Activated T-cell treated with anti-CD3 and anti-CD28 coated beads, Interleukin-2, amount 50 U/mL, for 72 hours (primary cell): ENCODE measurements around the gene DOCK6. TPM values are rescaled to one million over a fixed set of nuclear protein-coding genes. Genes with fewer than 3 reads are reported as not detected.
A peak's percentile ranks its signal among the peaks of the same experiment; 100 is the strongest.

Source experiments
- ATAC-seq, 2 donors: fragments of 150-1000 bp; cut with Tn5 transposase; replicated peaks in 1 of 2; 2 replicates each; pipeline ENCODE4 v1.10.0; 2021; ENCODE audit warnings: moderate library complexity in 2 of 2, mild to moderate bottlenecking in 1 of 2
- DNase-seq, 2 donors: peaks; one replicate each; pipeline ENCODE4 v3.0.0; 2021 to 2022; ENCODE audit warnings: mixed read lengths in 1 of 2
- H3K27ac Mint-ChIP-seq: one replicate; pipeline ENCODE4 v1.8.0; 2022; ENCODE audit warnings: mild to moderate bottlenecking, moderate library complexity, mixed read lengths
- H3K27me3 Mint-ChIP-seq: one replicate; pipeline ENCODE4 v1.8.0; 2022; ENCODE audit warnings: low read depth, mixed read lengths
- H3K36me3 Mint-ChIP-seq, 2 donors: one replicate each; pipeline ENCODE4 v1.8.0; 2022; ENCODE audit warnings: mixed read lengths in 2 of 2, mild to moderate bottlenecking in 1 of 2; ENCODE audit not compliant: insufficient read depth in 2 of 2
- H3K4me1 Mint-ChIP-seq: one replicate; pipeline ENCODE4 v1.8.0; 2022; ENCODE audit warnings: low read depth, mixed read lengths
- H3K4me3 Mint-ChIP-seq, 2 donors: one replicate each; pipeline ENCODE4 v1.8.0; 2022; ENCODE audit warnings: mild to moderate bottlenecking in 2 of 2, mixed read lengths in 2 of 2, moderate library complexity in 2 of 2
- H3K9me3 Mint-ChIP-seq, 2 donors: one replicate each; pipeline ENCODE4 v1.8.0; 2022; ENCODE audit warnings: mixed read lengths in 2 of 2
- total RNA-seq, 2 donors: library from RNA; stranded (reverse); gene quantifications; one replicate each; pipeline ENCODE4 v1.2.3, GENCODE V29; 2022

The DOCK6 gene
- total RNA-seq, 2 donors from 2014 or later: 8.4 to 9.1 TPM

DNA sequence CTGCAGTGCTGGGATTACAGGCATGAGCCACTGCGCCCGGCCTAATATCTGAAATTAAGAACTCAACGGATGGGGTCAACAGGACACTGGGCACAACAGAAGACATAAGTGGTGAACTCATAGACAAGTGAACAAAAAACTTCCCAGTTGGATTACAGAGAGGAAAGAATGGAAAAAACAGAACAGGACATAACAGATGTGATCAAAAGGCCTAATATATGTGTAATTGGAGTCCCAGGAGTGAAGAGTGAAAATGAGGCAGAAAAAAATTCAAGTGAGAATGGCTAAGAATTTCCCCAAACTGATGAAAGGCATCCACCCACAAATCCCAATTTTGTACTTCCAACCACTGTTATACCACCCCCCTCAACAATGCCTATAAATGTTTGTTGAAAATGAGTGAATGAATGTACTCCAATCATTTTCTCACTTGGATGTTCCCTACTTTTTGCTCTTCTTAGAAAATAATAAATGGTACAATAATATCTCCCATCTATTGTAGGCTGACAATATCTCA, 41.2 kb downstream of the DOCK6 start:
- peaks cover 8% of the 10 kb centered on the region in 2 donors for H3K36me3 Mint-ChIP-seq
- H3K4me3 Mint-ChIP-seq: no peak overlapping the region
- ATAC-seq: no peak
- H3K27ac Mint-ChIP-seq: no peak overlapping the region
- no peak for DNase-seq
- H3K9me3 Mint-ChIP-seq: peaks cover 10% of the 10 kb centered on the region in 2 donors
- no peaks in the 10 kb centered on the region for H3K27me3 Mint-ChIP-seq
- no peaks in the 10 kb centered on the region for H3K4me1 Mint-ChIP-seq

DNA sequence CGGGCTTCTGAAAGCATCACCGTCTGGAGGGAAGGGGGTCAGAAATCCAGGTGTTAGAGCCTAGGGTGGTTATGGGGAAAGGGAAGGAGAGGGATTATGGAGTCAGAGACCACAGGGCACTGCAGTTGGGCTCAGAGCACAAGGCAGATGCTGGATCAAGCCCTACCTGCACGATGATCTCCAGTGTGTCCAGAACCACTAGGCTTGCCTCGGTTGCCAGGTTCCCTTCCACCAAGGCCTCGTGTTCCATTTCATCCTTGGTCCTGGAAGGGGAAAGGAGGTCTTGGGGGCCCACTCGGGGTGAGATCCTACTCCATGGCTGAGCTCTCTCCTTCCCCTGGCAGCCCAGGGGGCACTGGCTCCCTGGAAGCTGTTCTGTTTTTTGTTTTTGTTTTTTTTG, 47.9 kb downstream of the DOCK6 start:
- ATAC-seq (no peak), DNase-seq (no peak)
- H3K27ac Mint-ChIP-seq: no peak overlapping the region
- no peak overlapping the region for H3K4me3 Mint-ChIP-seq
- H3K36me3 Mint-ChIP-seq: peaks cover 3 to 5% of the 10 kb centered on the region in 2 donors
- H3K4me1 Mint-ChIP-seq: no peaks in the 10 kb centered on the region
- H3K27me3 Mint-ChIP-seq: no peaks in the 10 kb centered on the region
- peaks cover 11 to 15% of the 10 kb centered on the region in 2 donors for H3K9me3 Mint-ChIP-seq

DNA sequence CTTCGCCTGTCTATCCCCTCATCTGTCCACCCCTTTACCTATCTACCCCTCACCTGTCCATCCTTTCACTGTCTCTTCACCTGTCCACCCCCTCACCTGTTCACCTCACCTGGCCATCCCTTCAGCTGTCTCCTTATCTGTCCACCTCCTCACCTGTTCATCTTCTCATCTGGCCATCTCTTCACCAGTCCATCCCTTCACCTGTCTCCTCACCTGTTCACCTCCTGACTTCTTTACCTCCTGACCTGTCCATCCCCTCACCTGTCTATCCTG, 51.7 kb downstream of the DOCK6 start:
- peaks cover 5 to 6% of the 10 kb centered on the region in 2 donors for H3K36me3 Mint-ChIP-seq
- DNase-seq (no peak), ATAC-seq (no peak)
- H3K4me3 Mint-ChIP-seq: no peak overlapping the region
- H3K27me3 Mint-ChIP-seq: no peaks in the 10 kb centered on the region
- H3K27ac Mint-ChIP-seq: no peak overlapping the region
- no peaks in the 10 kb centered on the region for H3K4me1 Mint-ChIP-seq
- peaks cover 11 to 15% of the 10 kb centered on the region in 2 donors for H3K9me3 Mint-ChIP-seq

DNA sequence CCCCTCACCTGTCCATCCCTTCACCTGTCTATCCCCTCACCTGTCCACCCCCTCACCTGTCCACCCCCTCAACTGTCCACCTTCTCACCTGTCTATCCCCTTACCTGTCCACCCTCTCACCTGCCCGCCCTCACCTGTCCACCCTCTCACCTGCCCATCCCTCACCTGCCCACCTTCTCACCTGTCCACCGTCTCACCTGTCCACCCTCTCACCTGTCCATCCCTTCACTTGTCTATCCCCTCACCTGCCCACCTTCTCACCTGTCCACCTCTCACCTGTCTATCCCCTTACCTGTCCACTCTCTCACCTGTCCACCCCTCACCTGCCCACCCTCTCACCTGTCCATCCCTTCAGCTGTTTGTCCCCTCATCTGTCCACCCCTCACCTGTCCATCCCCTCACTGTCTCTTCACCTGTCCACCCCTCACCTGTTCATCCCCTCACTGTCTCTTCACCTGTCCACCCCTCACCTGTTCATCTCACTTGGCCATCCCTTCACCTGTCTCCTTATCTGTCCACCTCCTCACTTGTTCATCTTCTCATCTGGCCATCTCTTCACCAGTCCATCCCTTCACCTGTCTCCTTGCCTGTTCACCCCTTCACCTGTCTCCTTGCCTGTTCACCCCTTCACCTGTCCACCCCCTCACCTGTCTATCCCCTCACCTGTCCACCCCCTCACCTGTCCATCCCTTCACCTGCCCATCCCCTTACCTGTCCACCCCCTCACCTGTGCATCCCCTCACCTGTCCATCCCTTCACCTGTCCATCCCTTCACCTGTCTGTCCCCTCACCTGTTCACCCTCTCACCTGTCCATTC, 52.3 kb downstream of the DOCK6 start:
- H3K27me3 Mint-ChIP-seq: no peaks in the 10 kb centered on the region
- no peak for ATAC-seq
- peaks cover under 1% of the 10 kb centered on the region for H3K4me1 Mint-ChIP-seq
- H3K27ac Mint-ChIP-seq: peak overlapping the region; percentile 56
- no peak overlapping the region for H3K4me3 Mint-ChIP-seq
- H3K9me3 Mint-ChIP-seq: peaks cover 11 to 15% of the 10 kb centered on the region in 2 donors
- no peak for DNase-seq
- peaks cover 5 to 6% of the 10 kb centered on the region in 2 donors for H3K36me3 Mint-ChIP-seq

DNA sequence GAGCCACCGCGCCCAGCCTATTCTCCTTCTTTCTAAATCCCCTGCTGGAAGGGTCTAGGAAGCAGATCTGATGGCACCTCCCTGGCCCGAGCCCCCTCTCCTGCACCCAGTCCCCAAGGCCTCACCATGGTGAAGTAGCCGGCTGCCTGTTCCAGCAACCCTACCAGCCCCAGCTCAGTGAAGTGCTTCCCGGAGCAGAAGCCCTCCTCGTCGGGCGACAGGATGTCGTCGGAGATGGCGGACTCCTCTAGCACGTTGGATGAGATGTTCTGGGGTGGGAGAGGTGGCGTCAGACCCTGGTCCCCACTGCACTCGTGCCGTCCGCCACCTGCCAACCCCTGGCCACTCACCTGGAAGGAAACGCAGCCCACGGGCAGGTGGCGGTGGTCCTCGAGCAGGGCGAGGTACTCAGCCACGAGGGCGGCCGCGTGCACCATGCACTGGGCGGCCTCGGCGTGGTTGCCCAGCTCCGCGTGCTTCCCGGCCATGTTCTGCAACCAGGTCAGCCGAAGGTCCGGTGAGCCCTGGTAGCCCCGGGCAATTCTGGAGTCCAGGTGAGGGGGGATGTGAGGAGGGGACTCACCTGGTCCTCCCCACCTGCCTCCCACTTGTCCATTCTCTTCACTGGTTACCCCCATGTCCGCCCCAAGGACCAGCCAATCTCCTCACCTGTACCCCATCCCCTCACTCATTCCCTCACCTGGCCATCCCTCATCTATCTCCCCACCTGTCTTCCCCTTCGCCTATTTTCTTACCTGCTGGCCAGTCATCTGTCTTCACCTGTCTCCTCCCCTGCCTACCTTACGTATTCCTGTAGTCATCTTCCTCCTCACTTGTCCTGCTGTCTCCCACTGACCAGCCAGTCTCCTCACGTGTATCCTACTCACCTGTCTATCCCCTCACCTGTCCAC, 53.5 kb downstream of the DOCK6 start:
- peaks cover 5 to 6% of the 10 kb centered on the region in 2 donors for H3K36me3 Mint-ChIP-seq
- no peak overlapping the region for H3K27ac Mint-ChIP-seq
- ATAC-seq (peak in 1 of 2 donors; percentile 49), DNase-seq (no peak)
- peaks cover 10% of the 10 kb centered on the region for H3K4me1 Mint-ChIP-seq
- H3K27me3 Mint-ChIP-seq: no peaks in the 10 kb centered on the region
- peaks cover 11 to 15% of the 10 kb centered on the region in 2 donors for H3K9me3 Mint-ChIP-seq
- no peak overlapping the region for H3K4me3 Mint-ChIP-seq

DNA sequence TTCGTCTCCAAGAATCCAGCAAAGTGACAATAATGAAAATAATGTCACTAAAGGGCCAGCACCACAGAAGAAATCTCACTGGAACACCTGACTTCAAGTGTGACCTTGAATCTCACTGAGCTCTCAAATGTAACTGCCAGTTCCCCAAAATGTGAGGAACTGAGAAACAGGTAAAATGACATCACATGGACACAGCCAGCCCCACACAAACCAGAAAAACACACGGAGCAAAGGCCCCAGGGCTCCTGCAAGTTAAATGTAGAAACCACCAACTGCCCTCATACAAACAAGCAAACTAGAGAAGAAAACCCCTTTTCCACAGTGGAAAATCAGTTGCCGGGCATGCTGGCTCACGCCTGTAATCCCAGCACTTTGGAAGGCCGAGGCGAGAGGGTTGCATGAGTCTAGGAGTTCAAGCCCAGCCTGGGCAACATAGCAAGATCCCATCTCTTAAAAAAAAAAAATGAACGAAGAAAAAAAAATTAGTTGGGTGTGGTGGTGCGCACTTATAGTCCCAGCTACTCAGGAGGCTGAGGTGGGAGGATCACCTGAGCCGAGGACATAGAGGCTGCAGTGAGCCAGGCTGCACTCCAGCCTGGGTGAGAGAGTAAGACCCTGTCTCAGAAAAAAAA, 56.3 kb downstream of the DOCK6 start:
- Mint-ChIP-seq H3K4me3 (no peak overlapping the region), H3K27me3 (no peaks in the 10 kb centered on the region), H3K9me3 (peaks cover 10 to 12% of the 10 kb centered on the region in 2 donors), H3K36me3 (peaks cover 5 to 6% of the 10 kb centered on the region in 2 donors), H3K27ac (no peak overlapping the region), H3K4me1 (peaks cover 10% of the 10 kb centered on the region)
- ATAC-seq: no peak
- DNase-seq: no peak

DNA sequence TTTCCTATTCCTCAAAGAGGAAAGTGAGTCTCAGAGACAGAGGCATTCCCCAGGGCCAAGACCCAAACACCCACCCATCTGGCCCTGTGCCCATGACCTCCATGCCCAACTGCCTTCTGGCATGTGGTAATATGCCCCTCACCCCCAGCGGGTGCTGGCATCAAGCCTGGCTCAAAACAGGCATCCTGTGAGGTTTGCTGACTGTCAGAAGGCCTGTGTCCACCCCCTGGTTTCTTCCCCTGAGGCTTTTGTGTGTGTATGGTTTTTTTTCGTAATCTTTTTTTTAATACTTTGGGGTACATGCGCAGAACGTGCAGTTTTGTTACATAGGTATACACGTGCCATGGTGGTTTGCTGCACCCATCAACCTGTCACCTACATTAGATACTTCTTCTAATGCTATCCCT, 57.4 kb downstream of the DOCK6 start:
- DNase-seq: peak in 1 of 2 donors; percentile 10
- peaks cover 0 to 2% of the 10 kb centered on the region in 2 donors for H3K9me3 Mint-ChIP-seq
- H3K4me1 Mint-ChIP-seq: peaks cover 10% of the 10 kb centered on the region
- H3K27me3 Mint-ChIP-seq: no peaks in the 10 kb centered on the region
- peaks cover 0 to 3% of the 10 kb centered on the region in 2 donors for H3K36me3 Mint-ChIP-seq
- no peak overlapping the region for H3K4me3 Mint-ChIP-seq
- no peak for ATAC-seq
- no peak overlapping the region for H3K27ac Mint-ChIP-seq

DNA sequence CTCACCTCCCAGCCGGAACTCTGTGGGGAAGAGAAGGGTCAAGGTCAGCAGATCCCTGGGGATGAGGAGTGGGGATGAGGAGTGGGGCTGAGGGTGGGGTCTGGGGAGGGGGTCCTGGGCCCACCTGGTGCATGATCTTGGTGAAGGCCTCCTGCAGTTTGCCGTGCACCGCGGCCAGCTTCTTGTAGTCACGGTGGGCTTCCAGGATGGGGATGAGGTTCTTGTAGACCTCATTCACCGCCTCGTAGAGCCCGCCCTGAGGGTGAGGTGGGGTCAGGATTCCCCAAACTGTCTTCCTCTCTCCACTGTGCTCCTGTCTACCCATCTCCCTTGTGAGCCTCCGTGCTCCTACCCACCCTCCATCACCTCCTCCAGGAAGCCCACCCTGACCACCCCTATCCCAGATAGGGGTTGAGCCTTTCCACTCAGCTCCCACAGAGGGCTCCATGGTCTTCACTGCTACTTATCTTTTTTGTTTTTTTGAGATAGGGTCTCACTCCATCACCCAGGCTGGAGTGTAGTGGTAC, 58.2 kb downstream of the DOCK6 start:
- no peak overlapping the region for H3K27ac Mint-ChIP-seq
- no peaks in the 10 kb centered on the region for H3K9me3 Mint-ChIP-seq
- H3K36me3 Mint-ChIP-seq: peaks cover 0 to 2% of the 10 kb centered on the region in 2 donors
- no peak for DNase-seq
- H3K4me1 Mint-ChIP-seq: peaks cover 10% of the 10 kb centered on the region
- no peak for ATAC-seq
- no peak overlapping the region for H3K4me3 Mint-ChIP-seq
- H3K27me3 Mint-ChIP-seq: no peaks in the 10 kb centered on the region

DNA sequence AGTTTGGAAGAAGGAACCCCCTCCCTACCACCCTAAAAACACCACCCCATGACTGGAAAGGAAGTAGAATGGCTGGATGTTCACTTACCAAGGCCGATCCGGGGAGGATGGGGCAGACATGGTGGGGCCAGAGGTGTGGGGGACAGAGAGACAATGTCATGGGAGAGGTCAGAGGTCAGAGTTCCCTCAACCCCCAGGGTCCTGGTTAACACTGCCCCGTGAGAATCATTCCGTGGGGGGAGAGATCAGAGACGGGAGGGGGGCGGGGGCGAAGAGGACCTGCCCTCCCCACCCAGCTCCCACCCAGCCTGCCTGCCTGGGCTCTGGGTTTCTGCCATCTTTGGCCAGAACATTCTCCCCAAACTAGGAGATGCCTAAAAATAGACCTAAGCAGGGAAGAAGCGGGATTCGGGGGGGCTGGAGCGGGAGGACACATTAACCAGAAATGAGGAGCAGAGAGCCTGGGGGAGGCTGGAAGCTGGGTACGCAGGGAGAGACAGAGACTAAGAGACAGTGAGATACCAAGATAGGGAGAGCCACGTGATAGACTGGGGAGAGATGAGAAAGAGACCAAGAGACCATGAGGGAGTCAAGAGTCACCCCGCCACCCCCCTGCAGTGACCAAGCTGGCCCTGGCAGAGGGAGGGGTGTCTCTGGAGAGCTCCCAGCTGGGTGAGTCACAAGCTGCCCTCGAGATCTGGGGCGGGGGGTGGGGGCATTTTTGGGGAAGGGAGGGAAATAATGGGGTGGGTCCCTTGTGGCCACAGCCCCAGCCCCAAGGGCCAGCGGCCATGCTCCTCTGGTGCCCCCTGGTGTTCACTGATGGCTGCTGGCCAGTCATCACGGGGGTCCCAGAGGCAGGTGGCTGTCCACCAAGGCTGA, 58.9 kb downstream of the DOCK6 start:
- Mint-ChIP-seq H3K27me3 (no peaks in the 10 kb centered on the region), H3K27ac (no peak overlapping the region), H3K4me3 (no peak overlapping the region), H3K4me1 (peaks cover 10% of the 10 kb centered on the region), H3K36me3 (no peaks in the 10 kb centered on the region), H3K9me3 (no peaks in the 10 kb centered on the region)
- ATAC-seq: peak; percentile 56 to 65
- DNase-seq: peak; percentile 54 to 57

DNA sequence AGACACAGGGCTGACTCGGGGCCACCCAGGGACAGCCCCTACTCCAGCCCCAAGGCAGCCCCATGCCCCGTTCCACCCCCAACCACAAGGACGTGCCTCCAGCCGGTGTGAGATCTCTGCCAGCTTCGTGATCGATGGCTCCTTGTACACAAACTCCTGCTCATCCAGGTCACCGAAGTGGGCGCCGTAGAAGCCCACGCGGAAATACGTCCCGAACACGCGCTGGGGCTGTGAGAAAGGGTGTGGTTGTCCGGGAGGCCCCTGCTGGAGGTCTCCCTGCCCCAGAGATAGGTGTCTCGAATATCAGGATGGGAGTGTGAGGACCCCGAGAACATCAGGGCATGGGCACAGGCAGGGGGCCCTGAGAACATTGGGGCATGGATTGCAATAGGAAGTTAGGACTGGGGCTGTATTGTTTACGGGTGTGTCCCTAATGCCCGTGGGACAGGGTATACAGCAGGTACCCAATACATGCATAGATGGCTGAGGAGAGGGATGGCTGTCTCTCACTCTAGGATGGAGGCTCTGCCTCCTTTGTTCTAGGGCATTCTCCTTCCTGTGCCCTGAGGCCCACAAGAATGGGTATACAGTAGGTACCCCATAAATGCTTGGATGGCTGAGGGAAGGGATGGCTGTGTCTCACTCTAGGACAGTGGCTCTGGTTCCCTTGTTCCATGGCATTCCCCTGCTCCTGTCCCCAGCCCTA, 59.7 kb downstream of the DOCK6 start:
- no peaks in the 10 kb centered on the region for H3K27me3 Mint-ChIP-seq
- ATAC-seq (no peak), DNase-seq (no peak)
- H3K4me3 Mint-ChIP-seq: no peak overlapping the region
- H3K4me1 Mint-ChIP-seq: peaks cover 10% of the 10 kb centered on the region
- no peak overlapping the region for H3K27ac Mint-ChIP-seq
- no peaks in the 10 kb centered on the region for H3K9me3 Mint-ChIP-seq
- H3K36me3 Mint-ChIP-seq: no peaks in the 10 kb centered on the region

DNA sequence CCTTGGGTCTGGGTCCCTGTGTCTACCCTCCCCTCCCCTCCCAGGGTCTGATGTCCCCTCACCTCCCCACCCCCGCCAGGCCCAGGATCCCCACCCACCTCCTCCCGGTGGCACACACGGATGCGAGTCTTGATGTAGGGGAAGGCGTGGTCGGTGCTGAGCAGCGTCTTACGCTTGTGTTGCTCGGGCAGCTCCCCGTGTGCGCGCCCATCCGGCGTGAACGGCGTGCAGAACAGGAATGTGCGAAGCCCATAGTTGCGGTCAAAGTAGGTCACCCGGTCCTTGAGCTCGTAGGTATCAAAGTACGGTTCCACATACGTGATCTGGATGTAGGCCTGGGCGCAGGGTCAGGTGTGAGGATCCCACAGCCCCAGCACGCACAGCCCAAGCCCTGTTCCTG, 60.5 kb downstream of the DOCK6 start:
- H3K4me3 Mint-ChIP-seq: no peak overlapping the region
- no peaks in the 10 kb centered on the region for H3K36me3 Mint-ChIP-seq
- no peaks in the 10 kb centered on the region for H3K9me3 Mint-ChIP-seq
- DNase-seq (no peak), ATAC-seq (no peak)
- peaks cover 10% of the 10 kb centered on the region for H3K4me1 Mint-ChIP-seq
- no peak overlapping the region for H3K27ac Mint-ChIP-seq
- H3K27me3 Mint-ChIP-seq: peaks cover under 1% of the 10 kb centered on the region
